ENCODE measurements around the gene GNB2. TPM values are rescaled to one million over a fixed set of nuclear protein-coding genes. Genes with fewer than 3 reads are reported as not detected.

Gene GNB2
- 82.7 and 130 TPM in 2 replicates for total RNA-seq

GRCh38 chr7:100673302-100673941 is at the start of gene GNB2:
GNB2 (plus strand) TSS chr7:100673740; CDS start chr7:100676266, 2,526 bp downstream.

GRCh38 chr7:100641463-100641859 is 32.1 kb upstream of the GNB2 start, which contains the start of gene TFR2:
TFR2 (minus strand) TSS chr7:100641552; CDS start chr7:100641509, 43 bp downstream.

DNA sequence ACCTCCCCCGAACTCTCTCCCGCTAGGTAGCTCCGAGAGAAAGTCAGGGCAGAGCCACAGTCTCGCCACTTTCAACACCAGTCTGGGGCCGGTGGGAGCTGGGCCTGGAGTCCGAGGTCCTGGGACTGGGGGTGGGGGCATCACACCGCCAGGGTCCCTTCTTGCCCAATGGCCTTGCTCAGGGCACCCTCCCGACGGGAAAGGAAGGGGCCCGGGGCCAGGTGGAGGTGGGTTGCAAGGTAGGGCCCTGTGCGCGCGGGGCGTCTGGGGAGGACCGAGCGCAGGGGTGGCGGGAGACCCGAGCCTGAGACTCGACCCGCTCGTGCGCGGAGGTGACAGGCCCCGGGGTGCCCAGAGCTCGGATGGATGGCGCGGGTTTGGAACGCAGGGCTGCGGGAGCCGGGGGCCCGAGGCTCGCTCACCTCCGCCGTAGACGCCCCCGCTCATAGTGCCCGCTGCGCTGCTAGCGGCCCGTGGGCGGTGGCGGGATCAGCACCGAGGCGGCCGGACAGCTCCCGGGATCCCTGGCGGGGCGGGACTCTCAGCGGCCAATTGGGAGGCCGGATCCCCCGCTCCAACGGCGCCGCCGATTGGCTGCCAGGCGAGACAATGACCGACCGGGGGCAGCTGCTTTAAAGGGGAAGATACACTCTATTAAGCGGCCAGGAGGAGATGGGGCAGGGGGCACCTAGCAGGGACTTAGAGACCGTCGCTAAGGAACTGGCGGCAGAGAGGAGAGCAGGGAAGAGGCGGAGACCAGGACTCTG is 17.4 kb upstream of the GNB2 start, which contains the start of gene ACTL6B:
ACTL6B (minus strand) TSS at position 541 of the 767 bp plus-strand sequence; CDS start at position 447, 94 bp downstream.

GRCh38 chr7:100694098-100694745 is 20.7 kb downstream of the GNB2 start, which contains the start of gene GIGYF1:
GIGYF1 (minus strand) TSS chr7:100694250; CDS start chr7:100688238, 6,012 bp downstream.

GRCh38 chr7:100705753-100706671 is 32.5 kb downstream of the GNB2 start, which contains the start of gene POP7:
POP7 (plus strand) TSS chr7:100706121; CDS start chr7:100706831, 710 bp downstream.

DNA sequence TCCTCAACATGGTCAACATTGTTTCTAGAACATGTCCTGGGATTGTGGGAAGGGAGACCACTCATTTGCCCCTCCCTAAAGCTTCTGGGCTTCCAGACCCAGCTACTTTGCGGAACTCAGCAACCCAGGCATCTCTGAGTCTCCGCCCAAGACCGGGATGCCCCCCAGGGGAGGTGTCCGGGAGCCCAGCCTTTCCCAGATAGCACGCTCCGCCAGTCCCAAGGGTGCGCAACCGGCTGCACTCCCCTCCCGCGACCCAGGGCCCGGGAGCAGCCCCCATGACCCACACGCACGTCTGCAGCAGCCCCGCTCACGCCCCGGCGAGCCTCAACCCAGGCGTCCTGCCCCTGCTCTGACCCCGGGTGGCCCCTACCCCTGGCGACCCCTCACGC is 46.7 kb downstream of the GNB2 start, which contains the start of gene EPO:
EPO (plus strand) TSS at position 190 of the 392 bp plus-strand sequence. CDS start 513 bp downstream, outside the sequence.

Other genes with a start within 250 kb of the GNB2 start
- gene ZCWPW1, start 245.0 kb upstream of the GNB2 start, total RNA-seq, result 3.3 and 5.5 TPM in 2 replicates
- 24.7 and 27.3 TPM in 2 replicates for gene MEPCE, start 243.9 kb upstream of the GNB2 start, total RNA-seq
- 13.9 and 33.2 TPM in 2 replicates for gene PPP1R35, start 237.2 kb upstream of the GNB2 start, total RNA-seq
- gene SPACDR, start 209.5 kb upstream of the GNB2 start, total RNA-seq, result 0.34 and 0.43 TPM in 2 replicates
- gene TSC22D4, start 194.5 kb upstream of the GNB2 start, total RNA-seq, result 12.0 and 22.6 TPM in 2 replicates
- 0.34 and 0.64 TPM in 2 replicates for gene NYAP1, start 189.8 kb upstream of the GNB2 start, total RNA-seq
- 3.4 and 6.7 TPM in 2 replicates for gene AGFG2, start 134.5 kb upstream of the GNB2 start, total RNA-seq
- gene SAP25, start 99.8 kb upstream of the GNB2 start, total RNA-seq, result not detected in 2 replicates
- gene LRCH4, start 87.6 kb upstream of the GNB2 start, total RNA-seq, result 5.1 and 8.5 TPM in 2 replicates
- 0.21 and 0.34 TPM in 2 replicates for gene FBXO24, start 87.4 kb upstream of the GNB2 start, total RNA-seq
- 0.57 TPM in 1 of 2 replicates, not detected in the other for gene PCOLCE, start 71.4 kb upstream of the GNB2 start, total RNA-seq
- gene MOSPD3, start 61.2 kb upstream of the GNB2 start, total RNA-seq, result 1.0 and 3.1 TPM in 2 replicates
- under 0.01 and 0.14 TPM in 2 replicates for gene TFR2, start 32.2 kb upstream of the GNB2 start, total RNA-seq
- not detected in 2 replicates for gene ACTL6B, start 17.3 kb upstream of the GNB2 start, total RNA-seq
- gene GIGYF1, start 20.5 kb downstream of the GNB2 start, total RNA-seq, result 10.3 and 16.4 TPM in 2 replicates
- 32.2 and 39.6 TPM in 2 replicates for gene POP7, start 32.4 kb downstream of the GNB2 start, total RNA-seq
- gene EPO, start 46.7 kb downstream of the GNB2 start, total RNA-seq, result not detected in 2 replicates
- not detected in 2 replicates for gene ZAN, start 59.9 kb downstream of the GNB2 start, total RNA-seq
- 125 and 255 TPM in 2 replicates for gene EPHB4, start 153.8 kb downstream of the GNB2 start, total RNA-seq
- gene SLC12A9, start 179.0 kb downstream of the GNB2 start, total RNA-seq, result 11.3 and 13.5 TPM in 2 replicates
- gene TRIP6, start 193.6 kb downstream of the GNB2 start, total RNA-seq, result 47.5 and 64.7 TPM in 2 replicates
- gene SRRT, start 201.4 kb downstream of the GNB2 start, total RNA-seq, result 22.6 and 35.6 TPM in 2 replicates
- gene UFSP1, start 216.0 kb downstream of the GNB2 start, total RNA-seq, result 3.8 and 7.9 TPM in 2 replicates
- under 0.01 and 0.28 TPM in 2 replicates for gene ACHE, start 222.1 kb downstream of the GNB2 start, total RNA-seq